Chondrocyte (in vitro differentiated cells): ENCODE results near the gene NECAP2. TPM values are rescaled to one million over a fixed set of nuclear protein-coding genes. Genes with fewer than 3 reads are reported as not detected.

Source experiments
- DNase-seq: peaks from one replicate; pipeline ENCODE4 v3.0.0; 2021; ENCODE audit warnings: mixed read lengths, low spot score
- H3K27ac Mint-ChIP-seq: one replicate; pipeline ENCODE4 v1.8.0; 2021; ENCODE audit warnings: mild to moderate bottlenecking, moderate library complexity, mixed read lengths; ENCODE audit not compliant: unreplicated experiment
- H3K27me3 Mint-ChIP-seq: 2 replicates; pipeline ENCODE4 v1.8.0; 2021; ENCODE audit warnings: low read depth, mixed read lengths
- H3K36me3 Mint-ChIP-seq: 2 replicates; pipeline ENCODE4 v1.8.0; 2021; ENCODE audit warnings: low read depth, mixed read lengths
- H3K4me1 Mint-ChIP-seq: 2 replicates; pipeline ENCODE4 v1.8.0; 2021; ENCODE audit warnings: low read depth, mild to moderate bottlenecking, mixed read lengths
- H3K4me3 Mint-ChIP-seq: one replicate; pipeline ENCODE4 v1.8.0; 2021; ENCODE audit warnings: mild to moderate bottlenecking, moderate library complexity, mixed read lengths; ENCODE audit not compliant: unreplicated experiment
- H3K9me3 Mint-ChIP-seq: 2 replicates; pipeline ENCODE4 v1.8.0; 2021; ENCODE audit warnings: low read depth, mixed read lengths
- CTCF ChIP-seq: fragments of 200-600 bp; sonication (generic); IDR thresholded peaks from 2 replicates; pipeline ENCODE4 v1.5.0; 2021; ENCODE audit warnings: antibody characterized with exemption, mild to moderate bottlenecking, moderate library complexity
- total RNA-seq: library from RNA; stranded (reverse); gene quantifications from 3 replicates; pipeline ENCODE4 v1.2.1, GENCODE V29; 2021

Gene NECAP2
- total RNA-seq, 1 donor from 2014 or later, result 51.7 TPM

DNA sequence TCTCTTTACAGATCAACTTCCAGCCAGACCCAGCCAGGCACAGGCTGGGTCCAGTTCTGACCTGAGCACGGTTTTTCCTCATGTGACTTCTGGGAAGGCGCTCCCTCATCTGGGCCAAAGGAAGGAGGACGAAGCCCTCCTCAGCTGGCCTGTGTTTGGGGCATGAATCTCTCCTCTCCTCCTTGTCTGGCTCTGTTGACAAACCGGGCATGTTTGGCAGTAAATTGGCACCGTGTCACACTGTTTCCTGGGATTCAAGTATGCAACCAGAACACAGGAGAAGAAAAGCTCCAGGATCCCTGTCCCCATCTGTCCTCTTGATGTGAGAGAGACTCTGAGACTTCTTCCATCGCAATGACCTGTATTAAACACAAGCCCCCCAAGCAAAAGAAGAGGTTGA, 18.3 kb downstream of the NECAP2 start:
- H3K27me3 Mint-ChIP-seq, result no peaks in the 10 kb centered on the region
- H3K36me3 Mint-ChIP-seq, result peaks cover 28% of the 10 kb centered on the region
- H3K4me1 Mint-ChIP-seq, result peaks cover 7% of the 10 kb centered on the region
- H3K9me3 Mint-ChIP-seq, result no peaks in the 10 kb centered on the region
- DNase-seq, result peak; percentile 22
- H3K27ac Mint-ChIP-seq, result peak overlapping the region; percentile 65
- H3K4me3 Mint-ChIP-seq, result no peak overlapping the region
- no peak for TF ChIP-seq CTCF

DNA sequence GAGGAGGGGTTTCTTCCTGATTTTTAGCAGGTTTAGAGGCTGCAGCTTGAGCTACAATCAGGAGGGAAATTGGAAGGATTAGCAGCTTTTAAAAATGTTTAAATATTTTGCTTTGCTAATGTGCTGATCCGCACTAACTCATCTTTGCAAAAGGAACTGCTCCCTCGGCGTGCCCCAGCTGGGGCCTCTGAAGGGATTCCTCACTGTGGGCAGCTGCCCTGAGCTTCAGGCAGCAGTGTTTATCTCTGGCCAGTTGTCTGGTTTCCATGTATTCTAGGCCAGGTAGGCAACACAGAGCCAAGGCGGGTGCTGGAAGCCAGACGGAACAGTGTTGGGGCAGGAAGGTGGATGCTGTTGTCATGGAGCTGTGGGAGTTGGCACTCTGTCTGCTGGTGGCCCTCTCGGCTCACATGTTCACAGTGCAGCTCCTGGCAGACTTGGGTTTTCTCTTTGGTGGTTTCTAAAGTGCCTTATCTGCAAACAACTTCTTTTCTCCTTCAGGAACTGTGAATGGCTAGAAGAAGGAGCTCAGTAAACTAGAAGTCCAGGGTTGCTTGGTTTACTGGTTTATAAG, 18.9 kb downstream of the NECAP2 start:
- DNase-seq, result peak; percentile 44

GRCh38 chr1:16461681-16462080, 21.2 kb downstream of the NECAP2 start:
- peak; percentile 12 for DNase-seq
- Mint-ChIP-seq H3K4me3 (no peak overlapping the region), H3K9me3 (no peaks in the 10 kb centered on the region), H3K4me1 (peaks cover 10% of the 10 kb centered on the region), H3K36me3 (peaks cover 22% of the 10 kb centered on the region), H3K27ac (no peak overlapping the region), H3K27me3 (no peaks in the 10 kb centered on the region)
- no peak for TF ChIP-seq CTCF

More for the DNA sequence above, 18.9 kb downstream of the NECAP2 start:
- no peak for TF ChIP-seq CTCF
- Mint-ChIP-seq H3K9me3 (no peaks in the 10 kb centered on the region), H3K27ac (no peak overlapping the region), H3K27me3 (no peaks in the 10 kb centered on the region), H3K4me3 (no peak overlapping the region), H3K4me1 (peaks cover 7% of the 10 kb centered on the region), H3K36me3 (peaks cover 28% of the 10 kb centered on the region)

GRCh38 chr1:16462773-16463330, 22.3 kb downstream of the NECAP2 start:
- Mint-ChIP-seq H3K4me3 (no peak overlapping the region), H3K9me3 (no peaks in the 10 kb centered on the region), H3K27me3 (no peaks in the 10 kb centered on the region), H3K36me3 (peaks cover 22% of the 10 kb centered on the region), H3K27ac (peak overlapping the region; percentile 63), H3K4me1 (peaks cover 8% of the 10 kb centered on the region)
- TF ChIP-seq CTCF, result no peak
- no peak for DNase-seq

- Mint-ChIP-seq H3K27ac (no peak overlapping the region), H3K4me3 (no peak overlapping the region), H3K9me3 (no peaks in the 10 kb centered on the region), H3K4me1 (peaks cover 8% of the 10 kb centered on the region), H3K27me3 (no peaks in the 10 kb centered on the region), H3K36me3 (peaks cover 15% of the 10 kb centered on the region)
- no peak for TF ChIP-seq CTCF
- peak; percentile 48 for DNase-seq
Measured at GRCh38 chr1:16464917-16465625, 24.5 kb downstream of the NECAP2 start.
